GM12878 (cell line): Measurements from ENCODE around the gene IDS. TPM values are rescaled to one million over a fixed set of nuclear protein-coding genes. Genes with fewer than 3 reads are reported as not detected.

Source experiments
- ATAC-seq: fragments of 200-7000 bp; cut with Tn5 transposase; 3 replicates; pipeline ENCODE4 v1.9.1; 2020; ENCODE audit warnings: mild to moderate bottlenecking, moderate library complexity
- BruUV-seq: library from RNA; stranded (reverse); fragments of 400-500 nt; replicated peaks from 2 replicates; lab custom pipeline; 2021; lab: Mats Ljungman, UMichigan
- CTCF ChIA-PET: fragments of 300-600 bp; sonication (Branson Sonifier 250); formaldehyde crosslinking; extraction: SDS; loops from one replicate; lab custom pipeline; 2021; ENCODE audit warnings: inconsistent platforms; lab: Yijun Ruan, JAX
- POLR2A ChIA-PET: fragments of 350-600 bp; formaldehyde crosslinking; extraction: SDS; loops from one replicate; lab custom pipeline; 2021; ENCODE audit warnings: inconsistent platforms; lab: Charles Lee
- RAD21 ChIA-PET: fragments of 300-600 bp; sonication (Branson Sonifier 250); formaldehyde crosslinking; loops from one replicate; lab custom pipeline; 2023; ENCODE audit warnings: antibody characterized with exemption; ENCODE audit not compliant: unreplicated experiment; lab: Charles Lee
- SMC1A ChIA-PET: fragments of 300-600 bp; sonication (Branson Sonifier 250); formaldehyde crosslinking; loops from one replicate; lab custom pipeline; 2023; ENCODE audit not compliant: unreplicated experiment, uncharacterized antibody; lab: Charles Lee
- DNase-seq: peaks from one replicate; pipeline ENCODE4 v3.0.0-alpha.2; 2011; ENCODE audit warnings: low read depth, low spot score
- FAIRE-seq: peaks from 3 replicates; lab custom pipeline; 2011; peaks lifted over from hg19 to GRCh38; lab: Jason Lieb, UNC
- H2AFZ ChIP-seq: 2 replicates; pipeline ENCODE4 v1.6.0; 2011; ENCODE audit warnings: low read depth, low read length, control low read depth; ENCODE audit not compliant: control insufficient read depth
- H3K27ac ChIP-seq: 2 replicates; pipeline ENCODE4 v1.5.1; 2011; ENCODE audit warnings: control low read depth; ENCODE audit not compliant: control insufficient read depth, insufficient read depth
- H3K27me3 ChIP-seq, 2 experiments: replicated peaks in 1 of 2; 2 replicates each; pipeline versions ENCODE4 v1.6.0 to v1.6.1; 2011; ENCODE audit warnings: low read length in 1 of 2; ENCODE audit not compliant: control insufficient read depth in 2 of 2, insufficient read depth in 2 of 2
- H3K36me3 ChIP-seq, 2 experiments: 2 replicates each; pipeline ENCODE4 v1.5.1; 2011; ENCODE audit warnings: low read length in 1 of 2; ENCODE audit not compliant: control insufficient read depth in 2 of 2, insufficient read depth in 2 of 2
- H3K4me1 ChIP-seq: 2 replicates; pipeline ENCODE4 v1.6.1; 2011; ENCODE audit warnings: mild to moderate bottlenecking, low read length, moderate library complexity, mixed read lengths; ENCODE audit not compliant: control insufficient read depth, insufficient read depth
- H3K4me2 ChIP-seq: 2 replicates; pipeline ENCODE4 v1.6.0; 2011; ENCODE audit warnings: control low read depth; ENCODE audit not compliant: control insufficient read depth, insufficient read depth
- H3K4me3 ChIP-seq: fragments of 200-600 bp; sonication (generic); 2 replicates; pipeline ENCODE4 v1.5.1; 2016
- H3K79me2 ChIP-seq: 2 replicates; pipeline ENCODE4 v1.6.0; 2011; ENCODE audit warnings: low read length; ENCODE audit not compliant: control insufficient read depth, insufficient read depth
- H3K9ac ChIP-seq: 2 replicates; pipeline ENCODE4 v1.8.0; 2011; ENCODE audit warnings: low read length, control low read depth, mixed read lengths; ENCODE audit not compliant: control insufficient read depth, insufficient read depth
- H3K9me3 ChIP-seq: replicated peaks from 3 replicates; pipeline ENCODE4 v1.5.1; 2011; ENCODE audit warnings: mild to moderate bottlenecking, low read length; ENCODE audit not compliant: control insufficient read depth, insufficient read depth
- H4K20me1 ChIP-seq: 2 replicates; pipeline ENCODE4 v1.6.0; 2011; ENCODE audit not compliant: control insufficient read depth, insufficient read depth
- CTCF ChIP-seq, 3 experiments: IDR thresholded peaks in 2 of 3; conservative IDR thresholded peaks in 1 of 3; 2 replicates each; pipeline ENCODE4 v1.5.1; 2011; ENCODE audit warnings: low read depth in 3 of 3, low read length in 3 of 3, mild to moderate bottlenecking in 3 of 3, control low read depth in 2 of 3, moderate library complexity in 2 of 3, inconsistent platforms in 1 of 3, mixed read lengths in 1 of 3; ENCODE audit not compliant: control insufficient read depth in 2 of 3, insufficient read depth in 1 of 3; ENCODE audit errors: extremely low read depth in 1 of 3
- E2F8 ChIP-seq: fragments of 450-650 bp; IDR thresholded peaks from 2 replicates; pipeline ENCODE4 v1.6.1; 2018; ENCODE audit warnings: mild to moderate bottlenecking, low read depth, moderate library complexity; ENCODE audit not compliant: partially characterized antibody
- FOXM1 ChIP-seq: IDR thresholded peaks from 2 replicates; pipeline ENCODE4 v1.6.1; 2012; ENCODE audit warnings: low read depth, mild to moderate bottlenecking, inconsistent platforms, low read length, moderate library complexity
- IKZF1 ChIP-seq: fragments of 450-650 bp; conservative IDR thresholded peaks from 2 replicates; pipeline ENCODE4 v1.6.1; 2017; ENCODE audit warnings: antibody characterized with exemption, mild to moderate bottlenecking
- IRF4 ChIP-seq: IDR thresholded peaks from 2 replicates; pipeline ENCODE4 v1.6.1; 2011; ENCODE audit warnings: low read depth, low read length
- NBN ChIP-seq: fragments of 450-650 bp; IDR thresholded peaks from 2 replicates; pipeline ENCODE4 v1.6.1; 2016
- NR2F1 ChIP-seq: fragments of 450-650 bp; conservative IDR thresholded peaks from 2 replicates; pipeline ENCODE4 v1.6.1; 2017; ENCODE audit warnings: mild to moderate bottlenecking
- PBX3 ChIP-seq: IDR thresholded peaks from 2 replicates; pipeline ENCODE4 v1.6.1; 2011; ENCODE audit warnings: mild to moderate bottlenecking, low read depth, low read length, moderate library complexity; ENCODE audit not compliant: insufficient replicate concordance
- WGBS: methylation state at CpG from one replicate; pipeline ENCODE4 v1.1.6; 2016; ENCODE audit warnings: low lambda C conversion rate; ENCODE audit not compliant: insufficient replicate concordance, insufficient coverage; ENCODE audit errors: missing lambda C conversion rate; 5-methylcytosine and 5-hydroxymethylcytosine counted together
- in situ Hi-C: fragments of 300-500 bp; cut with MboI; formaldehyde crosslinking; loops from 9 replicates; pipeline ENCODE4 v1.14.3; 2018; ENCODE audit warnings: mixed read lengths
- intact Hi-C: fragments of 100-400 bp; cut with micrococcal nuclease; formaldehyde crosslinking; loops from one replicate; pipeline ENCODE4 v1.14.2; 2022; ENCODE audit not compliant: unreplicated experiment
- polyA plus RNA-seq, 11 experiments: library from polyadenylated mRNA; depleted of rRNA in 4 of 11; unstranded in 6 of 11; stranded (reverse) in 5 of 11; fragments of >200 nt; fragmentation: Nextera tagmentation in 4 of 11; fragmentation: Illumina TruSeq in 1 of 11; extraction: Ambion mirVana in 4 of 11; extraction: Trizol in 1 of 11; gene quantifications; 1 replicate in 1 of 11; 2 replicates in 10 of 11; pipeline versions ENCODE4 v1.2.1 to v1.2.3, GENCODE V29; 2011 to 2016; ENCODE audit warnings: inconsistent platforms in 2 of 11, missing spikeins in 2 of 11, low read depth in 1 of 11
- total RNA-seq, 4 experiments: library from RNA; depleted of rRNA in 3 of 4; stranded (reverse); fragments of >200 nt in 3 of 4; fragmentation: Illumina TruSeq in 1 of 4; extraction: Trizol in 1 of 4; gene quantifications; 2 replicates each; pipeline versions ENCODE4 v1.2.1 to v1.2.3, GENCODE V29; 2013 to 2021

IDS gene
- total and polyA plus RNA-seq, 10 of the 15 experiments (the other 5 are each of a cell fraction or from before 2014, with no cell fraction given) = 6.1 to 79.1 (median 51.7) TPM

- SMC1A ChIA-PET = no interaction called here
- BruUV-seq = no TSS peak
- TF ChIP-seq NR2F1 (no peak), FOXM1 (no peak), CTCF (IDR thresholded peaks at IDR 0.05 in 2 of 3, conservative IDR thresholded peaks at IDR 0.05 in 1 of 3; ENCODE audit: control insufficient read depth in 2 of 3, extremely low read depth in 1 of 3, insufficient read depth in 1 of 3, low read depth in 3 of 3, low read length in 3 of 3) (no peak), IKZF1 (no peak), NBN (no peak), PBX3 (no peak), IRF4 (no peak), E2F8 (no peak)
- TF ChIP-seq, all 136 proteins: peak for 0
- Histone ChIP-seq H3K79me2 (no peaks in the 10 kb centered on the region), H3K27me3 (no peaks in the 10 kb centered on the region), H3K4me2 (no peak overlapping the region), H4K20me1 (no peaks in the 10 kb centered on the region), H3K36me3 (no peaks in the 10 kb centered on the region), H3K9me3 (no peaks in the 10 kb centered on the region), H3K27ac (no peak overlapping the region), H3K9ac (no peak overlapping the region), H3K4me3 (no peak overlapping the region), H2AFZ (no peak overlapping the region), H3K4me1 (no peaks in the 10 kb centered on the region)
- CTCF ChIA-PET = no interaction called here
- intact Hi-C loops = no loop called here
- POLR2A ChIA-PET = no interaction called here
- 50% methylated on average over 2 of the region's 2 CpGs for whole genome bisulfite sequencing
- DNase-seq (no peak), ATAC-seq (no peak), FAIRE-seq (no peak)
- RAD21 ChIA-PET = no interaction called here
- in situ Hi-C loops = no loop called here
These were observed 52.1 kb downstream of the IDS start for GRCh38 chrX:149453030-149453429.
